GM12892 (cell line): ENCODE data around the gene PTMA. TPM values are rescaled to one million over a fixed set of nuclear protein-coding genes. Genes with fewer than 3 reads are reported as not detected.
A peak's percentile ranks its signal among the peaks of the same experiment; 100 is the strongest.
"Not testable (repeated sequence)": the region's sequence is repeated elsewhere in the genome, so short reads cannot be mapped to it uniquely, and the experiment has no call there.

Source experiments
- DNase-seq: peaks from one replicate; pipeline ENCODE4 v3.0.0; 2011; ENCODE audit not compliant: insufficient read length
- FAIRE-seq: peaks from 2 replicates; lab custom pipeline; 2011; peaks lifted over from hg19 to GRCh38; lab: Jason Lieb, UNC
- POLR2A ChIP-seq: IDR thresholded peaks from 2 replicates; pipeline ENCODE4 v1.6.1; 2011; ENCODE audit warnings: low read depth, low read length, control low read depth
- POLR2AphosphoS5 ChIP-seq: IDR thresholded peaks from 2 replicates; pipeline ENCODE4 v1.6.1; 2011; ENCODE audit warnings: low read depth, low read length, control low read depth
- TAF1 ChIP-seq: IDR thresholded peaks from 2 replicates; pipeline ENCODE4 v1.6.1; 2011; ENCODE audit warnings: low read depth, mild to moderate bottlenecking, control low read depth, low read length, borderline replicate concordance
- polyA plus RNA-seq: library from polyadenylated mRNA; unstranded; fragments of >200 nt; gene quantifications from one replicate; pipeline ENCODE4 v1.2.1, GENCODE V29; 2012; ENCODE audit warnings: missing spikeins, inconsistent platforms; ENCODE audit not compliant: missing spikeins

Gene PTMA, protein sequence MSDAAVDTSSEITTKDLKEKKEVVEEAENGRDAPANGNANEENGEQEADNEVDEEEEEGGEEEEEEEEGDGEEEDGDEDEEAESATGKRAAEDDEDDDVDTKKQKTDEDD
- 1,875 TPM for polyA plus RNA-seq

DNA sequence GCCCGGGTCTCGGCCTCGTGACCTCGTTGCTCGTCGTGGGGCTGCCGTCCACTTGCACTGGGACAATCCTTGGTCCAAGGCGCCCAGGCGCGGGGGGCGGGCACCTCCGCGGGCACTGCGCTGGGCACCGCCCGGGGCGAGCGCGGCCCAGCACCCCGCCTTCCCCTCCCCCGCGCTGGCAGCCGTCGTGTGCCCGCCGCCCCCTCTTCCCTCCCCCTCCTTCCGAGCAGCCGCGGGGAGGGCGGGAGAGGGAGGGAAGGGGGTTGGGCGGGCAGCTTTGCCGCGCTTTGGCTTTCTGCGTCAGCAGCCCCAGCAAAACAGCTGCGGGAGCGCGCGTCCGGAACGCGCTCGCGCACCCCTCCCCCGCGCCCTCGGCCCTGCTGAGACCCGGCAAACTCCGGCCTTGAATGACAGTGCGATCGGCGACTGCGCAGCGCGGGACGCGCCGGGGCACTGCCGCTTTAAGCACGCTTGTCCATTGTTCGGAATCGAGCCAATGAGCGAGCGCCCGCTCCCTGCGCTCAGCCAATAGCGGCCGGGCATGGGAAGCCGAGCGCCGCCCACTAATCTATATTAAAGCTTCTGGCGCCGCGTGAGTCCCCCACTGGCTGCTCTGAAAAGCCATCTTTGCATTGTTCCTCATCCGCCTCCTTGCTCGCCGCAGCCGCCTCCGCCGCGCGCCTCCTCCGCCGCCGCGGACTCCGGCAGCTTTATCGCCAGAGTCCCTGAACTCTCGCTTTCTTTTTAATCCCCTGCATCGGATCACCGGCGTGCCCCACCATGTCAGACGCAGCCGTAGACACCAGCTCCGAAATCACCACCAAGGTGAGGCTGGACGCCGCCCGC lies at the start of gene PTMA:
Gene PTMA, plus strand, starts transcription at position 599 of the 846 bp plus-strand sequence. Its CDS starts 182 bp downstream, at position 781.
- FAIRE-seq (peak; percentile 90), DNase-seq (peak; percentile 89)
- TF ChIP-seq TAF1 (peak; percentile 79; the same call in 1 of the 2 replicates), POLR2AphosphoS5 (peak; percentile 96), POLR2A (peak; percentile 96)

DNA sequence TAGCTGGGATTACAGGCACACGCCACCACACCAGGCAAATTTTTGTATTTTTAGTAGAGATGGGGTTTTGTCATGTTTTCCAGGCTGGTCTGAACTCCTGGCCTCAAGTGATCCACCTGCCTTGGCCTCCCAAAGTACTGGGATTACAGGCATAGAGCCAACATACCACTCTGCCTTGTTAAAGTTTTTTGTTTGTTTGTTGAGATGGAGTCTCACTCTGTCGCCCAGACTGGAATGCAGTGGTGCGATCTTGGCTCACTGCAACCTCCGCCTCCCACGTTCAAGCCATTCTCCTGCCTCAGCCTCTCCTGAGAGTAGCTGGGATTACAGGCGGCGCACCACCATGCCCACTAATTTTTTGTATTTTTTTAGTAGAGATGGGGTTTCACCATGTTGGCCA lies 48.3 kb upstream of the PTMA start:
- not testable (repeated sequence) for DNase-seq, FAIRE-seq

DNA sequence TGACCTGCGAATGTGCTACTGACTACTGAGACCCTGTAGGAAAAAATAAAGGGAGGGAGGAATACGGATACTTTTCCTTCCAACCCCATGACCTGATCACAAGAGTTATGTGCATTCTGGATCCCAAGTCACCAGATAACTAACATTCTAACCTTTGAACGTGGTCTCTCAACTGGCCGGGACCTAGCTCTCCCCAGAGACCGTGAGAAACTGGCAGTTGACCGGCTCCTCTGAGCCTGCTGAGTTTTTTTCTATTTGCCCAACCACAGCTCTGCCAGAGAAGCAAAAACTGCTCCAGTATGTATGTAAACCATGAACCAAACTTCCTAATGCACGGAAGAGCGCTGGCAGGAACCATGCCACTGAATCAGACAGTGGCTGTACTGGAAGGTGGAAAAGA lies 47.5 kb upstream of the PTMA start:
- TF ChIP-seq TAF1 (no peak), POLR2A (no peak), POLR2AphosphoS5 (no peak)
- no peak for DNase-seq

DNA sequence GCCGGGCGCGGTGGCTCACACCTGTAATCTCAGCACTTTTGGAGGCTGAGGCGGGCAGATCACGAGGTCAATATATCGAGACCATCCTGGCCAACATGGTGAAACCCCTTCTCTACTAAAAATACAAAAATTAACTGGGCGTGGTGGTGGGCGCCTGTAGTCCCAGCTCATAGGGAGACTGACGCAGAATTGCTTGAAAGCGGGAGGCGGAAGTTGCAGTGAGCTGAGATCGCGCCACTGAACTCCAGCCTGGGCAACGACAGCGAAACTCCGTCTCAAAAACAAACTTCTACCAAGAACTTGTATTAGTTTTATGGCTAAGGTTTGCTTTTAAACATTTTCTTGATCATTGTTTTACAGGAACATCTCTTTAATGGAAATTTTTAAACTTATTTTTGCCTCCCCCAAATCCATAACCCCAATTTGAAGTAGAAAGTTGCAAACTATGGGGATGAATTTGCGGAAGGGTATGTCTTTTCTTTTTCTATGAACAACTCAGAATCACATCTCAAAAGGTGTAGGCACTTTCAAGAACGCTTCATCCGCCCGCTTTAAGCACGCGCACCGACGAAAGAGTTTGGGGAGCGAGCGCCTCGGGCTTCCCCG lies 46.8 kb upstream of the PTMA start:
- no peak for DNase-seq
- no peak for FAIRE-seq
- no peak for TF ChIP-seq POLR2AphosphoS5
- TF ChIP-seq POLR2A: no peak
- no peak for TF ChIP-seq TAF1

More for the DNA sequence above, 47.5 kb upstream of the PTMA start:
- no peak for FAIRE-seq

DNA sequence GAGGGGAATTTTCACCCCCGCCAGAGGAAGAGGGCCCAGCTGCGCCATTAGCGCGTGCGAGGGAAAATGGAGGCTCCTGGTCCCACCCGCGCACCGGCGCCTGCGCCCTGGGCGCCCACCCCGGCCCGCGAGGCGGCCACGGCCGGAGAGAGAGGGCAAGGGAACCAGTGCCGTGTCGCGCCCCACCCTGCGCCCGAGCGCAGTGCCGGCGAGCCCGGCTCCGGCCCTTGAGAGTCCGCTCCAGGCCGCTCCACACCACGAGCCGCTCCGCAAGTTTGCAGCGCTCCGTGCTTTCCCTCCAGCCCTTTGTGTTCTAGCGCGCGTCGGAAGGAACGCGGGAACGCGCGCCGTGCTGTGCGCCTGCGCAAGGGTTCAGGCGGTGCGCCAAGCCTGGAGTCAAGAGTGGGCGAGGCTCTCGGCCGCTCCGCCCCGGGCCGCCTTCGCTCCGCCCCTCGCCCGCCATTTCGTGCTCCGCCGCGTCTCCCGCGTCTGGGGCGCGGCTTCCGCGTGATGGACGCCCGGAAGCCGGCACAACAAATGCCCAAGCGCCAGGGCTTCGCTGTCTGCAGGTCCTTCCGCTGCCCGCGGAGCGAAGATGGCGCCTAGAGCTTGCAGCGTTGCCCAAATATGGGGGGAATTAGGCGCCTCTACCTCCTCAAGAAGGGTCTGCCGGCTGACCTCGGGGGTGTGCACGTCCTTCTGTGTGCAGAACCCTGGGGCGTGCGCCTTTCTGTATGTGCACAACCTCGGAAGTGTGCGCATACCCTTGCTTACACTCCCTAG lies 46.1 kb upstream of the PTMA start:
- DNase-seq (peak; percentile 87), FAIRE-seq (peak; percentile 92)
- peak; percentile 80 for TF ChIP-seq POLR2A
- peak; percentile 83; the same call in 1 of the 2 replicates for TF ChIP-seq POLR2AphosphoS5
- peak; percentile 64 for TF ChIP-seq TAF1

DNA sequence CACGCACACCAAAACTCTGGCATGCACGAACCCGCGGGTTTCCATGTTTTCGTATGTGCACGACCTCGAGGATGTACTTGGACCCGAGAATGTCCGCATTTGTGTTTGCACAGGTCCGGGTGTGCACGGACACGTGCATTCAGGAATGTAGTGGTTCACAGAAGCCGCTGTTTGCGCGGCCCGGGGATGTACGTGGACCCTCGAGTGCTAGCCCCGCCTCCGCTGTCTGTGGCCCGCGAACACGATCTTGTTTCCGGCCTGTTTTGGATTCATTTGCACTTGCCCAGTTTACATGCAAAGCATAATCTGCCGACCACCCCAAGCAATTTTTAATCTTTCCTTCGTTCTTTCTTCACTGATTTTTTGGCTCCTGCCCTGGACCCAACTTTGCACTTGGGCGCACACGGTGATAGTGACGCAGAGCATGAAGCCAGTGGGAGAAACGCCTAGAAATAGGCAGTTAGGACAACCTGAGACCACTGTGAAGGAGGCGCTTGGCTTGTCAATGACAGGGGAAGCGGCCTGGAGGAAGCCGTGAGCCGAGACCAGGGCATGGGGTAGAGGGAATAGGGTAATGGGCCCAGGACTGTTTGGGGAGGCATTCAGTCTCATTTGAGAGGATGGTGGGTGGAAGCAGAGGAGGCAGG lies 45.4 kb upstream of the PTMA start:
- TF ChIP-seq POLR2A (no peak; the same call in 1 of the 2 replicates), TAF1 (no peak), POLR2AphosphoS5 (no peak)
- DNase-seq (no peak), FAIRE-seq (no peak)

DNA sequence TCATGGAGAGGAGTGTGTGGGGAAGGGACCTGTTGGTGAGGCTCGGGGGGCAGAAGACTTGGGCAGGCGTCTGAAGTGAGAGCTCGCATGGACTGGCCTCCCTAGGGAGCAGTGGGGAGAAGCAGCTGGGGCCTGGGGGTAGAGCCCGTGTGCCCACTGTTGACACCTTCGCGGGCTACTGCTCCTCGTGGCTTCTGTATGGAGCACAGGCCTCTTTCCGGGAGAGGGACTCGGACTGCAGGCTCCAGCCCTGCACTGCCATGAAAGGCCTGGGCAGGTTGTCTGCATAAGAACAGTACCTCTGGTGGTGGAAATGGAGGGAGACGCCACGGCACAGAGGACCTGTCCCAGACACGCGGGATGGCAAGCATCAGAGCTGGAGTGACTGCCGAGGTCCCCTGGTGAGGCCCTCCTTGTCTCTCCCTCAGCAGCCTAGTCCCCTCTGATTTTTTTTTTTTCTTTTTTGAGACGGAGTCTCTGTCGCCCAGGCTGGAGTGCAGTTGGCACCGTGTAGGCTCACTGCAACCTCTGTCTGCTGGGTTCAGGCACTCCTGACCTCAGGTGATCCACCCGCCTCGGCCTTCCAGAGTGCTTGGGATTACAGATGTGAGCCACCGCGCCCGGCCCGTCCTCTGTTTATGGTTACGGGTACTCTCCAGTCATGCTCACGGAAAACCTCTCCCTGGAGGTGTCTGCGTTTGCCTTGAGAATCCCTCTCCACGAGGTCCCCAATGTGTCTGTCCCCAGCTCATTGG lies 44.7 kb upstream of the PTMA start:
- TF ChIP-seq TAF1 (no peak), POLR2A (no peak; the same call in 1 of the 2 replicates), POLR2AphosphoS5 (no peak)
- no peak for DNase-seq
- FAIRE-seq: no peak

DNA sequence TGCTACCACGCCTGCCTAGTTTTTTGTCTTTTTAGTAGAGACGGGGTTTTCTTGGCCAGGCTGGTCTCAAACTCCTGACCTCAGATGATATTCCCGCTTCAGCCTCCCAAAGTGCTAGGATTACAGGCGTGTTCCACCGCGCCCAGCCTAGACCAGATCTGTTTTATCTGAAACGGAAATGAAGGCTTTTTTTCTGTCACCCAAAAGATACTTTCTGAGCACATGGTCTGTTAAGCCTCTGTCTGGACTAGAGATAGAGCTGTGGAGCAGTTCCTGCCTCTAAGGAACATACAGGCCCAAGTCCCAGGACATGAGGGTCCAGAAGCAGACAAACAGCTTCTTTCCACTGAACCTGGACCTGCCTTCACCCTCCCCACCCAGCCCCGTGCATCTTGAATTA lies 43.6 kb upstream of the PTMA start:
- FAIRE-seq (no peak), DNase-seq (no peak)
- TF ChIP-seq POLR2A (no peak), POLR2AphosphoS5 (no peak), TAF1 (no peak)

DNA sequence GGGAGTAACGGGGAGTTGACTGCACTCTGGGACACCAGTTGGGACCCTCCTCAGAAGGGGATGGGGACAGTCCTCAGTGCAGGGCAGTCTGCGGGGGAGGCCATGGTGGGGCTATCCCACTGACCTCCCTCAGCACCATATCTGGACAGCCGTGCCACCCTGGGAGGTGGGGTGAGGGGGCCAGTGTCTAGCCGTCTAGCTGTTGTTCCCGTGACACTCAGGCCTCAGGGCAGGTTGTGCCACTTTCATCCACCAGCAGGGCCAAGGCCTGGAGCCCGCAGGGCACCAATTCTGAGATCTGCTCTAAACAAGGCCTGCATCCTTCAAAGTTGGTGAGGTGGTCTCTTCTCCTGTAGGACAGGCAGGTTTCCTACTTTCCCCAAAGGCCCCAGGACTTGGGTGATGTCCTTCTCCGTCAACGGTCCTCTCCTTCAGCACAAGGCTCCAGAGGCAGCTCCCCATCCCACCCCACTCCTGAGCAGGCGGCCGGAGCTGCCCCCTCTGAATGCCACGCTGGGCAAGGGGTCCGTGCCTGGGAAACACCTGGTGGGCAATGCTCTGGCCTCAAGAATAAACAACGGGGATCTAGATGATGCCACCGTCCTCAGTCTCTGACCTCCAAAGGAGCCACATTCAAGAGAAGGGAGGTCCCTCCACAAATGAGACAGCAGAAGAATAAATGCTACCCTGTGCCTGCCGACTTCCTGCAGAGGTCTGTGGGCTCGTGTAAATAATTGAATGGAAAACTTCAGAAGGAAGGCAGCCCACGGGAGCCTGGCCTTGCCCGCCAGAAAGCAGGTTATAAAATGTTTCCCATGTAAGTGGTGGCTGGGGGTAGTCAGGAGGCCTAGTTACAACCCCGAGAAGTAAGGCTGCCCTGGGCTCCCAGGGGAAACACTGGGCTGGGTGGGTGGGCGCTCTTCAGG lies 42.8 kb upstream of the PTMA start:
- FAIRE-seq (no peak), DNase-seq (no peak)
- no peak for TF ChIP-seq TAF1
- TF ChIP-seq POLR2AphosphoS5: no peak
- TF ChIP-seq POLR2A: no peak
